ENCODE data around the gene SALL3.

Gene SALL3

GRCh38 chr18:78981394-78981831 is 1.8 kb downstream of the SALL3 start:
- FAIRE-seq: no peak

DNA sequence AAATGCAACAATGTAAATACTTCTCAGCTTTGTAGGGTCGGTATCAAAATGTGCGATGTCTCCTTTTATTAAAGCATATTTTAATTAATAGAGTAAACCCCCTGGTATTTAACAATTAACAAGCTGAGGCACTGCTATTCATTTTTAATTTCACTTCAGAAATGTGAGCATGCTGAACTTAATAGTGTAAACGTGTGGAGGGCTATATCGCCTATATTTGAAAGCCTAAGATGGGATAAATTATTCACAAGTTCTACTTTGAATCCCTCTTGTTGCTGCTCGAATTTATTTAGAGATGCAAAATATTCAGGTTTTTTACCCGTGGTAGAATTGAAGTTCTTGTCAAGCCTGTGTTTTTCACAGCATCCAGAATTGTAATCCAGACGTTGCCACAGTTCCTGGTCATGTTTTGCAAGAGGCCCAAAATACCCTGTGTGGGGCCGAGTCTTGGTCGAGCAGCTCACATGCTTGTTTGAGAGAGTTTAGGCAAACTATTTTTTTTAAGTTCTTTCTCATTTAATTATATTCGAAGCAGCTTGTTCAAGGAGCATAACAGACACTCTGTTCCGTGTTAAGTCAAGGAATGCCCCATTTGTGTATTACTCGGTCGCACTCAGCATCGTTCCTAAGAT is 2.5 kb downstream of the SALL3 start:
- FAIRE-seq: no peak

DNA sequence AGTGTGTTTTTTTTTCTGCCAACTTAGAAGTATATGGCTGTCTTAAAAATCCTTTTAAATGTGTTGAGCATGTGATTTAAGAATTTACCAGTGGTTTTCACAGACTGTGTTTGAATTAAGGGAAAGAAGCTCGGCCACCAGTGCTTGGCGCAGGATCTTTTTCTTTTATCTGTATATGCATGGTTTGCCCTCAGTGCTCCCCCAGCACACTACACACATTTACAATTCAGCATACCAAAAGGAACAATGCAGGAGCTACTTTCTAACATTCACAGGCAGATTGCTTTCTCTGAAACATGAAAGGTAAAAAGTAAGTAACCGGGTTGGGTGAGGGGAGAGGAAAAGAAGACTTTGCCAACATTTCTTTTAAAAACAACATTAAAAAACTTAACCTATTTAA is 3.9 kb downstream of the SALL3 start:
- FAIRE-seq: no peak

DNA sequence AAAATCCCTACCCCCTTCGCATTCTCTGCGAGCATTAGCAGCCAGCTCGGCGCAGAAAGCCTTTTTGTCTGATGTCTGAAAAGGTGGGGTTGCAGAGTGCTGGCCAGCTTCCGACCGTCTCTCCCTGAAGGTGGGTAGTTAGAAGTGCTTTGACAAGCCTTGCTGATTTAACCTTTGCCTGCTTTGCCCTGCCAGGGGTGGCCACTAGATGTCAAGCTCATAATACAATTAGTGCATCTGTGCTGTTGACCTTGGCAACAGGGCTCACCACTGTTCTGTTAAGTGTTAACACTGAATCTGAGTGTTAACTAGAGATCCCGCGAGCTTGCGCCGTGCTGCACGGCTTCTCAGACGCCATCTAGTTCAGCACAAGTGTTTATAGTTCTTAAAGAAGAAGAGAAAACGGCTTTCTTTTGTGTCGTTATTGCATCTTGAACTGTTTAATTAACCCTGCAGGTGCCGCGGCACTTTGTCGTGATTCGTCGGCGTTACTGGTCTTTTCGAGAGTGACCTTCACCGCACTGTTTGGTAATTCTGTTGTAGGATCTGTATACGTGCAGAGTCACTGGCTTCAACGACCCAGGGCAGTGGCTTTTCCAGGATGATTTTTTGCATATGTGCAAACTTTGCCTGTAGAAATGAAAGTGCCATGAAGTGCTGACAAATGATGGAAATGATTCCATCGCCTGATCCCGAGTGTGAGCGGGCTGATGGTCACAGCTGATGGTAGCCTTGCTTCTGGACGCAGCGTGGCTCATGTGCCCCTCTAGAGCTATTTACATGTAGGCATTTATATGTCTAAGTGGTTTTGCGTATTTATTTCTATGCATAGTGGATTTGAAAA is 5.5 kb downstream of the SALL3 start:
- FAIRE-seq: no peak

GRCh38 chr18:78986018-78986481 is 6.4 kb downstream of the SALL3 start:
- FAIRE-seq: no peak

- no peak for FAIRE-seq
Observed at GRCh38 chr18:78991446-78991845, 11.8 kb downstream of the SALL3 start.

DNA sequence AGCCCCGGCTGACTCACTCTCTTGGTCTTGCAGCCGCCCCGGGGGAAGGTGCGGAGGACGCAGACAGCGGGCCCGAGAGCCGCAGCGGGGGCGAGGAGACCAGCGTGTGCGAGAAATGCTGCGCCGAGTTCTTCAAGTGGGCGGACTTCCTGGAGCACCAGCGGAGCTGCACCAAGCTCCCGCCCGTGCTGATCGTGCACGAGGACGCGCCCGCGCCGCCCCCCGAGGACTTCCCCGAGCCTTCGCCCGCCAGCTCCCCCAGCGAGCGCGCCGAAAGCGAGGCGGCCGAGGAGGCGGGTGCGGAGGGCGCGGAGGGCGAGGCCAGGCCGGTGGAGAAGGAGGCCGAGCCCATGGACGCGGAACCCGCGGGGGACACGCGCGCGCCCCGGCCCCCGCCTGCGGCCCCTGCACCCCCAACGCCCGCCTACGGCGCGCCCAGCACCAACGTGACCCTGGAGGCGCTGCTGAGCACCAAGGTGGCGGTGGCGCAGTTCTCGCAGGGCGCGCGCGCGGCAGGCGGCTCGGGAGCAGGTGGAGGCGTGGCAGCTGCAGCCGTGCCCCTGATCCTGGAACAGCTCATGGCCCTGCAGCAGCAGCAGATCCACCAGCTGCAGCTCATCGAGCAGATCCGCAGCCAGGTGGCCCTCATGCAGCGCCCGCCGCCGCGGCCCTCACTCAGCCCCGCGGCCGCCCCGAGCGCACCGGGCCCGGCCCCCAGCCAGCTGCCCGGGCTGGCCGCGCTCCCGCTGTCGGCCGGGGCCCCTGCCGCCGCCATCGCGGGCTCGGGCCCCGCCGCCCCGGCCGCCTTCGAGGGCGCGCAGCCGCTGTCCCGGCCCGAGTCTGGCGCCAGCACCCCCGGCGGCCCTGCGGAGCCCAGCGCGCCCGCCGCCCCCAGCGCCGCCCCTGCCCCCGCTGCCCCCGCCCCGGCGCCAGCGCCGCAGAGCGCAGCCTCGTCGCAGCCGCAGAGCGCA is 12.7 kb downstream of the SALL3 start:
- no peak for FAIRE-seq

- no peak for FAIRE-seq
Observed at GRCh38 chr18:78993014-78993926, 13.7 kb downstream of the SALL3 start.

GRCh38 chr18:78994000-78994399 is 14.4 kb downstream of the SALL3 start:
- no peak for FAIRE-seq

GRCh38 chr18:78994531-78994930 is 14.9 kb downstream of the SALL3 start:
- FAIRE-seq: no peak

DNA sequence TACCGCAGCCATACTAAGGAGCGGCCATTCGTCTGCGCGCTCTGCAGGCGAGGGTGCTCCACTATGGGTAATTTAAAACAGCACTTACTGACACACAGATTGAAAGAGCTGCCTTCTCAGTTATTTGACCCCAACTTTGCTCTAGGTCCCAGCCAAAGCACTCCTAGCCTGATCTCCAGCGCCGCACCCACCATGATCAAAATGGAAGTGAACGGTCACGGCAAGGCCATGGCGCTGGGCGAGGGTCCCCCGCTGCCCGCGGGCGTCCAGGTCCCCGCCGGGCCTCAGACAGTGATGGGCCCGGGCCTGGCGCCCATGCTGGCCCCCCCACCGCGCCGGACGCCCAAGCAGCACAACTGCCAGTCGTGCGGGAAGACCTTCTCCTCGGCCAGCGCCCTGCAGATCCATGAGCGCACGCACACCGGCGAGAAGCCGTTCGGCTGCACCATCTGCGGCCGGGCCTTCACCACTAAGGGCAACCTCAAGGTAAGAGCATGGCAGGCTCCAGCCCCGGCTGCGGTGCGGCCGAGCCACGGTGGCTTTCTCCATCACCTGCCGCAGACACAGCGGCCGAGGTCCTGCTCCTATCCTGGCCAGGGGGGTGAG is 15.5 kb downstream of the SALL3 start:
- no peak for FAIRE-seq

- no peak for FAIRE-seq
Observed at GRCh38 chr18:78995740-78996395, 16.2 kb downstream of the SALL3 start.

DNA sequence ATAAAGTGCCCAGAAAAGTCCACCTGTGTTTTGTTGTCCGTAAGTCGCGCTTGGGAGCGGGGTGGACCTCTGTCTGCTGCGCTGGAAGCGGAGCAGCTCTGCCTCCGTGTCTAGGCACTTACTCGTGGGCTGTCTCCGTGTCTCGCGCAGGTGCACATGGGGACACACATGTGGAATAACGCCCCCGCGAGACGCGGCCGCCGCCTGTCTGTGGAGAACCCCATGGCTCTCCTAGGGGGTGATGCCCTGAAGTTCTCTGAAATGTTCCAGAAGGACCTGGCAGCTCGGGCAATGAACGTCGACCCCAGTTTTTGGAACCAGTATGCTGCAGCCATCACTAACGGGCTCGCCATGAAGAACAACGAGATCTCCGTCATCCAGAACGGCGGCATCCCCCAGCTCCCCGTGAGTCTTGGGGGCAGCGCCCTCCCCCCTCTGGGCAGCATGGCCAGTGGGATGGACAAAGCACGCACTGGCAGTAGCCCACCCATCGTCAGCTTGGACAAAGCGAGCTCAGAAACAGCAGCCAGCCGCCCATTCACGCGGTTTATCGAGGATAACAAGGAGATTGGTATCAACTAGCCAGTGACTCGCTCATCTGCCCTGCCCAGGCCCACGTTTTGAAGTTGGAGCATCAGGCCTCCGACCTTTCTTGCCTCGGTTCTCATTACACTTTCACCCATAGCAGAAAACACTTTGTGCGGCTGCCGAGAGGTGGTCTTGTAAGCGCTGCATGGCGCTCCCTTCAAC is 17.3 kb downstream of the SALL3 start:
- FAIRE-seq: no peak

DNA sequence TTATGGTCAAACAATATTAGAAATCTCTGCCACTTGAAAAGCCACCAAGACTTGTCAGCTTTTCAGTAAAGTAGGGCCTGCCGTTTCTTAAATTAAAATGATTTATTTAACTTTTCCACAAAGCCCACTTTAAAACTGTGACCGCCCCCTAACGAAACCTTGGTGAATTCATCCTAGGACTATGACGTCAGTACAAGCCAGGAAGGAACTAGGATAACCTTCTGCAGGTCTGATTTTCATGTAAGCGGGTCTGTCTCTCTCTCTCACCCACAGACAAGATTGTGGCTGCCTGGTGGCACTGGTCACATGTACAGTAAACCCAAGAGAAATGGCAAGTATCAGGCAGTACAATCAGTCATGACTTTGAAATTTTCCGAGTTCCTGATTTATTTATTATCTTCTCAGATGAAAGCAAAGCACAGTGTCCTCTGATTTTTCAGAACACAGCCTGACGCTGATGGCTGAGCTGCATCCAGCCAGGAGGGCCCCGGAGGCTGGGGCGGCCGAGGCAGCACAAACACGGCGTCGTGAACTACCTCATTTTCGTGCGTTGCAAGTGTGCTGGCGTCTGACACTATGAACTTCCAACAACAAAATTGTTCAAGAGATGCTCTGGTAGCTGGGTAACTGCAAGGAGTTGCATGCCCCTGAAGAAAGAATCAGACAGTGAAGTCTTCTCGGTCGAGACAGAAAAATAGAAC is 18.9 kb downstream of the SALL3 start:
- no peak for FAIRE-seq

DNA sequence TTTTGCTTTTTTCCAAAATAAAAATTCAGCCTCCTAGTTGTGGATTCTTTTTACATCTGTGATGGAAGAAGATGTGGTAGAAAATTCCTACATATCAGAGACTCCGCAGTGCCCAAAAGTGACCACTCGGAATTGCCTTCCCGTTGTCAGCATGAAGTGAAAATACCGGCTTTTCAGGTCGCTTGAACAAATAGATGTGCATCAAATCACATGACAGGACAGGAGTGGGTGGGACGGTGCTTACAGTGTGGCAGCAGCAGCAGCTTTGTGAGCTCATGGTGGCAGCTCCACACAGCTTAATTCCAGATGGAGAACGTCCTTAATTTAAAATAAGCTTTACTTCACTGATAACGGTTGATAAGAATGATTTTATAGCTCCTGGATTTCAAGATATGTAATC is 20.3 kb downstream of the SALL3 start:
- no peak for FAIRE-seq

- no peak for FAIRE-seq
Observed at GRCh38 chr18:79000997-79001396, 21.4 kb downstream of the SALL3 start.

GRCh38 chr18:79005653-79006052 is 26.0 kb downstream of the SALL3 start:
- FAIRE-seq: no peak

GRCh38 chr18:79006106-79006795 is 26.6 kb downstream of the SALL3 start:
- no peak for FAIRE-seq

DNA sequence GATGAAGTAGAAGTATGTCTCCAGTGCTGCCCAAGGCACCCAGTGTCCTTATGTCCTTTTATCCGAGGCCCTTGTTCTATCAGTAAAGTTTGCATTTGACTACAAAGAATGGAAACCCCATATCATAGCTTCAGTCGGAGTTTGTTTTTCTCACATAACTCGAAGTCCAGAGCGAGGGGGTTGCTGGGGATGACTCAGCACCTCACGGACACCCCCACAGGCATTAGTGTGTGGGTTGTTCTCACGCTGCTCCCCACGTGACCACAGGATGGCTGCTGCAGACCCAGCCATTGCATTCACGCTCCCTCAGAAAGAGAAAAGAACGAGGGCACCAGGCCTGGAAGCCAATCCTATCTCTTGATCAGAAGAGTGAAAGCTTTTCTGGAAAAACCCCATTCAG is 27.8 kb downstream of the SALL3 start:
- FAIRE-seq: no peak

Data from TTC549 (cell line).